Uterus (tissue), 4 donors: ENCODE data around the gene RXFP3. TPM values are rescaled to one million over a fixed set of nuclear protein-coding genes. Genes with fewer than 3 reads are reported as not detected.

ENCODE experiments used
- DNase-seq, 2 donors: peaks; one replicate each; pipeline ENCODE4 v3.0.0-alpha.2; 2019 to 2020
- H3K27ac ChIP-seq, 2 donors: fragments of 200-600 bp; sonication (generic); 1 replicate in 1 of 2; 2 replicates in 1 of 2; pipeline ENCODE4 v1.5.1; 2016 to 2018
- H3K27me3 ChIP-seq, 2 donors: fragments of 200-600 bp; sonication (generic); one replicate each; pipeline ENCODE4 v1.5.1; 2018 to 2019; ENCODE audit warnings: control low read depth in 1 of 2
- H3K36me3 ChIP-seq, 2 donors: fragments of 200-600 bp; sonication (generic); one replicate each; pipeline ENCODE4 v1.5.1; 2019; ENCODE audit warnings: control low read depth in 1 of 2
- H3K4me1 ChIP-seq, 2 donors: fragments of 200-600 bp; sonication (generic); one replicate each; pipeline ENCODE4 v1.5.1; 2018 to 2019; ENCODE audit warnings: control low read depth in 1 of 2
- H3K4me3 ChIP-seq, 2 donors: fragments of 200-600 bp; sonication (generic); 1 replicate in 1 of 2; 2 replicates in 1 of 2; pipeline ENCODE4 v1.5.1; 2018 to 2019; ENCODE audit warnings: mild to moderate bottlenecking in 1 of 2
- H3K9me3 ChIP-seq, 2 donors: fragments of 200-600 bp; sonication (generic); one replicate each; pipeline ENCODE4 v1.5.1; 2019; ENCODE audit warnings: control low read depth in 1 of 2
- POLR2A ChIP-seq, 2 donors: fragments of 450-650 bp; IDR thresholded peaks; one replicate each; pipeline ENCODE4 v1.6.1; 2016; ENCODE audit warnings: antibody characterized with exemption in 2 of 2, mild to moderate bottlenecking in 1 of 2, moderate library complexity in 1 of 2
- intact Hi-C: fragments of 100-400 bp; cut with DNase I; formaldehyde crosslinking; loops from one replicate; pipeline ENCODE4 v1.15.1; 2023; ENCODE audit warnings: low total_unique reads
- total RNA-seq, 4 donors: library from RNA; depleted of rRNA in 3 of 4; stranded (reverse); fragments of >200 nt in 3 of 4; gene quantifications; one replicate each; pipeline versions ENCODE4 v1.1.0 to v1.2.4, GENCODE V29; 2014 to 2023
- TF ChIP-seq, protein P1 (sequence below), 4 experiments: fragments of 200-600 bp in 2 of 4; fragments of 450-650 bp in 2 of 4; sonication (generic) in 2 of 4; IDR thresholded peaks; one replicate each; pipeline ENCODE4 v1.5.1; 2016 to 2019; ENCODE audit warnings: antibody characterized with exemption in 4 of 4, mild to moderate bottlenecking in 2 of 4, moderate library complexity in 1 of 4
- donor health status: DM: yes; HTN: yes; CAD: no.

RXFP3 gene
- total RNA-seq, 4 donors from 2014 or later, result not detected

DNA sequence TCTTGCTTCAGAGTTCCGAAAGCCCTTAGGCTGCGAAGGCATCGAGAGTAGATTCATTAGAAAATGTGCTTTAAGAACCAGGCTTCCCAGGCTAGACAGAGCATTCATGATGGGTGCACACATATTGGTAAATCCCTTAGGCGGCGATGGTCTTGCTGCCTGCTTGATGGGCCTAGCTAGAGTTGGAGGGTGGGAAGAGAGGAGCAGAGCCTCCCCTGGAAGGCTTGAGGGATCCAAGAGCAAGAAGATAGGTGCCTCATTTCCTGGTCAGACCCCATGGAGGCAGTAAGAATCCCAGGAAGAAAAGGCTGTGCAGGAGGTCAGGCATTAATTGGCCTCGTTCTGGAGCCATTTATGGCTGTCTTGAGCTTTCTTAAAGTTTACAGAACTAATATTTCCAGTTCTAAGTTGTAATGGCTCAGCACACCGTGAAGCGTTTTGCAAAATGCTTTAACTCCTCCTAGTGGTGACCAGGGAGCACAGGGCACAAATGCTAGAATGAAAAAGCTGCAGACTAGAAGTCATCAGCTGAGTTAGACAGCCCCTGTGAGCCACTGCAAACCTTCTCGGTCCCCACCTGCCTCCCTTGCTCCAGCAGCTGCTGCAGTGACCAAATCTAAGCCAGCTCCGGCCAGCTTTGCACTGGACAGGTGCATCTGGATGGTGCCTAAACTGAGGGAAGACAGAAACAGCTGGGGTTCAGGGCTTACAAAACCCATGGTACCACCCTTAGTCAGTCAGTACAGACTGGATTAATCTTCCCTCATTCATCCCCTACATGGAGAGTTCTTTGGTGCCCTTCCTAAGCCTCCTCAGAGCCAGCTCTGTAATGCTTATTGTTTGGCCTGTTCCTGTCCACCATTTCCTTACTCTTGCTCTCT, 33.6 kb downstream of the RXFP3 start:
- no peak for TF ChIP-seq POLR2A (IDR thresholded peaks at IDR 0.05)
- TF ChIP-seq, protein P1, sequence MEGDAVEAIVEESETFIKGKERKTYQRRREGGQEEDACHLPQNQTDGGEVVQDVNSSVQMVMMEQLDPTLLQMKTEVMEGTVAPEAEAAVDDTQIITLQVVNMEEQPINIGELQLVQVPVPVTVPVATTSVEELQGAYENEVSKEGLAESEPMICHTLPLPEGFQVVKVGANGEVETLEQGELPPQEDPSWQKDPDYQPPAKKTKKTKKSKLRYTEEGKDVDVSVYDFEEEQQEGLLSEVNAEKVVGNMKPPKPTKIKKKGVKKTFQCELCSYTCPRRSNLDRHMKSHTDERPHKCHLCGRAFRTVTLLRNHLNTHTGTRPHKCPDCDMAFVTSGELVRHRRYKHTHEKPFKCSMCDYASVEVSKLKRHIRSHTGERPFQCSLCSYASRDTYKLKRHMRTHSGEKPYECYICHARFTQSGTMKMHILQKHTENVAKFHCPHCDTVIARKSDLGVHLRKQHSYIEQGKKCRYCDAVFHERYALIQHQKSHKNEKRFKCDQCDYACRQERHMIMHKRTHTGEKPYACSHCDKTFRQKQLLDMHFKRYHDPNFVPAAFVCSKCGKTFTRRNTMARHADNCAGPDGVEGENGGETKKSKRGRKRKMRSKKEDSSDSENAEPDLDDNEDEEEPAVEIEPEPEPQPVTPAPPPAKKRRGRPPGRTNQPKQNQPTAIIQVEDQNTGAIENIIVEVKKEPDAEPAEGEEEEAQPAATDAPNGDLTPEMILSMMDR (IDR thresholded peaks at IDR 0.05), result peak; percentile 36 to 56 (median 47)
- intact Hi-C loops, result no loop called here
- H3K4me3 ChIP-seq, result no peak overlapping the region
- DNase-seq, result no peak
- H3K9me3 ChIP-seq, result no peaks in the 10 kb centered on the region
- H3K27me3 ChIP-seq, result no peaks in the 10 kb centered on the region
- no peaks in the 10 kb centered on the region for H3K36me3 ChIP-seq
- no peaks in the 10 kb centered on the region for H3K4me1 ChIP-seq
- H3K27ac ChIP-seq, result no peak overlapping the region

DNA sequence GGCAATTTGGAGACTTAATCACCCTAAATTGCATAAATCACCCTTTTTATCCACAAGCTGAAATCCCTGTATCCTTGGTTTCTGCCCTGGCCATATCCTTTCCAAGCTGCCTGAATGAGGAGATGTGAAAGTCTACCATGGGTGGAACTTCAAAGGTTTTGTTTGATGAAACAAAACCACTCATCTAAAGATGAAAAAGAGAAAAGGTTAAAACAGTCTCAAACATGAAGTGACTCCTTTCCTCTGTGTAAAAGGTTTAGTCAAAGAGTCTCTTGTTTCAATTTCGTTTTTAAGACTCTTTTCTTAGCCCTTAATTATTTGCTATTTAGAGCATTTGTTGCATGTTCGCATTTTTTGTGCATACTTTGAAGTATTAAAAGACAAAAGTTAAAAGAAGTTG, 37.1 kb downstream of the RXFP3 start:
- intact Hi-C loops, result no loop called here
- TF ChIP-seq, protein P1 (IDR thresholded peaks at IDR 0.05), result no peak
- TF ChIP-seq POLR2A (IDR thresholded peaks at IDR 0.05), result no peak
- Histone ChIP-seq H3K27me3 (no peaks in the 10 kb centered on the region), H3K9me3 (no peaks in the 10 kb centered on the region), H3K27ac (no peak overlapping the region), H3K36me3 (no peaks in the 10 kb centered on the region), H3K4me3 (no peak overlapping the region), H3K4me1 (no peaks in the 10 kb centered on the region)
- DNase-seq, result no peak

DNA sequence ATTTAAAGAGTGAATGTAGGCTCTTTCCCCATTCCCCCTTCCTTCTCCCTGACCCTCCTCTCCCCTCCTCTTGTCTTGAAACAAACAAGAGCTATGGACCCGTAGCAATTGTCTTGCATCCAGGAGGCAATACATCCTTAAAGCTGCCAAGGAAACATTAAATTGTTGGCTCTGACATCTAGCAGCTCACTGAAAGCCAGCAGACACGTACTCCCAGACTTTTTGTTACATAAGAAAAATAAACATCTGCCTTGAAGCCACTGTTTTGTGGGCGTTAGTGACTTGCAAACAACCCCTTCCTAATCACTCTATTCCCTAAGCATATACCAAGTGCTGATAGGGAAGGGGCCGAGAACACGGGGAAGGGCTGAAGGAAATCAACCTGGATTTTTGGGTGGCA, 39.7 kb downstream of the RXFP3 start:
- intact Hi-C loops, result no loop called here
- no peak for DNase-seq
- H3K27ac ChIP-seq, result peak overlapping the region; percentile 33 to 34
- no peaks in the 10 kb centered on the region for H3K36me3 ChIP-seq
- H3K9me3 ChIP-seq, result no peaks in the 10 kb centered on the region
- TF ChIP-seq, protein P1 (IDR thresholded peaks at IDR 0.05), result no peak
- TF ChIP-seq POLR2A (IDR thresholded peaks at IDR 0.05), result no peak
- no peak overlapping the region for H3K4me3 ChIP-seq
- H3K4me1 ChIP-seq, result no peaks in the 10 kb centered on the region
- no peaks in the 10 kb centered on the region for H3K27me3 ChIP-seq

DNA sequence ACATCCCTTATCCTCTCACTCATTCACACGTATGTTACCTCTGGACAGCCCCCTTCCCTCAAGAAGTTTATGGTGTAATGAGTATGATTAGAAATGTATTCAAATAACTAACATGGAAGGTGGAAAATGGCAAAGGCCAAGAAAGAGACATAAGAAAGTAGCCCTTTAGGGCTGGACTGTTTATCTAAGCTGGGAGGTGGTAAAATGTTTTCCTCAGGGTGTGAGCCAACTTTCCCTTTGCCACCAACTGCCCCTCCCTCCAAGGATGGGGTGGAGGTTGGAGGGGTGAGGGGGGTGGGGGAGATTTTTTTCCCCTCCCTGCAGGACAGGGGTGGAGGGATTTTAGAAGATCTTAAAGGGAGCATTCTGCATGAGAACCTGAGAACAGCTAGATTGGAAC, 40.1 kb downstream of the RXFP3 start:
- Histone ChIP-seq H3K4me1 (no peaks in the 10 kb centered on the region), H3K27ac (peak overlapping the region; percentile 33 to 34), H3K9me3 (no peaks in the 10 kb centered on the region), H3K36me3 (no peaks in the 10 kb centered on the region), H3K4me3 (no peak overlapping the region), H3K27me3 (no peaks in the 10 kb centered on the region)
- no peak for DNase-seq
- intact Hi-C loops, result no loop called here
- TF ChIP-seq POLR2A (IDR thresholded peaks at IDR 0.05), result no peak
- TF ChIP-seq, protein P1 (IDR thresholded peaks at IDR 0.05), result no peak

DNA sequence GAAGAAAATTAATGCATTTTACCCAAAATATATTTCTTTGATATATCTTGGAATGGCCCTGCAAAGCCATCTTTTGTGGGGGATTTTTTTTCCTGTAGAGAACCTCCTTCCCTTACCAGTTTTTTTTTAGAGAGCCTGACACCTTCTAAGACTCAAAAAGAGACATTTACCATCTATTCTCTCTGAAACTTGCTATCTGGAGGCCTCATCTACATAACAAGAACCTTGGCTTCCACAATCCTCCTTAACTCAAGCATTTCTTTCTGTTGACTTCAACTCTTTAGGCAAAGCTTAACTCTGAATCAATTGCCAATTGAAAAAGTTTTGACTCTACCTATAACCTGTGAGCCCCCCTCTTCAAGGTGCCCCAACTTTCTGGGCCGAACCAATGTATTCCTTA, 42.1 kb downstream of the RXFP3 start:
- Histone ChIP-seq H3K36me3 (no peaks in the 10 kb centered on the region), H3K27me3 (no peaks in the 10 kb centered on the region), H3K4me1 (no peaks in the 10 kb centered on the region), H3K9me3 (no peaks in the 10 kb centered on the region), H3K4me3 (no peak overlapping the region), H3K27ac (no peak overlapping the region)
- TF ChIP-seq, protein P1 (IDR thresholded peaks at IDR 0.05), result no peak
- TF ChIP-seq POLR2A (IDR thresholded peaks at IDR 0.05), result no peak
- no peak for DNase-seq
- intact Hi-C loops, result no loop called here
